Measurements from ENCODE around the gene ZGPAT. TPM values are rescaled to one million over a fixed set of nuclear protein-coding genes. Genes with fewer than 3 reads are reported as not detected.

The ZGPAT gene
- total RNA-seq, 4 donors from 2014 or later: 13.9 to 20.0 (median 16.6) TPM

- no peak for TF ChIP-seq CTCF (IDR thresholded peaks at IDR 0.05; ENCODE audit: low read depth)
These were observed 74.2 kb downstream of the ZGPAT start for GRCh38 chr20:63782051-63782471.

GRCh38 chr20:63782521-63782971, 74.7 kb downstream of the ZGPAT start:
- no peak for TF ChIP-seq CTCF (IDR thresholded peaks at IDR 0.05; ENCODE audit: low read depth)

GRCh38 chr20:63783970-63784369, 76.1 kb downstream of the ZGPAT start:
- TF ChIP-seq CTCF (IDR thresholded peaks at IDR 0.05; ENCODE audit: low read depth): no peak

GRCh38 chr20:63785691-63786131, 77.9 kb downstream of the ZGPAT start:
- no peak for TF ChIP-seq CTCF (IDR thresholded peaks at IDR 0.05; ENCODE audit: low read depth)

Small RNAs within 50 kb of the gene (small RNA-seq; reads per million reads assigned to genes)
- not detected for gene LIME1
- gene TNFRSF6B: not detected

Other genes starting within 250 kb of the ZGPAT start
- not detected for gene KCNQ2, start 235.4 kb upstream of the ZGPAT start, total RNA-seq
- gene EEF1A2, start 209.0 kb upstream of the ZGPAT start, total RNA-seq: not detected
- gene PPDPF, start 187.3 kb upstream of the ZGPAT start, total RNA-seq: 100 to 1,000 TPM in 1 of 4 donors, 10 to 100 TPM in 3; 46.9 to 135 (median 63.2) TPM
- gene PTK6, start 170.7 kb upstream of the ZGPAT start, total RNA-seq: under 1 TPM in 3 of 4 donors, not detected in 1; 0.38 to 0.68 (median 0.66) TPM
- gene SRMS, start 160.3 kb upstream of the ZGPAT start, total RNA-seq: not detected
- gene FNDC11, start 153.9 kb upstream of the ZGPAT start, total RNA-seq: under 1 TPM in 1 of 4 donors, not detected in 3; 0.75 TPM
- 10 to 100 TPM in 3 of 4 donors, 1 to 10 TPM in 1; 4.9 to 35.2 (median 10.5) TPM for gene HELZ2, start 133.8 kb upstream of the ZGPAT start, total RNA-seq
- gene GMEB2, start 80.9 kb upstream of the ZGPAT start, total RNA-seq: 10 to 100 TPM in 1 of 4 donors, 1 to 10 TPM in 3; 3.6 to 12.8 (median 5.1) TPM
- 1 to 10 TPM; 2.4 to 6.4 (median 4.7) TPM for gene STMN3, start 54.6 kb upstream of the ZGPAT start, total RNA-seq
- gene RTEL1, start 49.7 kb upstream of the ZGPAT start, total RNA-seq: 10 to 100 TPM; 11.6 to 32.8 (median 22.9) TPM
- 10 to 100 TPM in 2 of 4 donors, 1 to 10 TPM in 2; 1.1 to 41.6 (median 10.8) TPM for gene TNFRSF6B, start 11.4 kb upstream of the ZGPAT start, total RNA-seq
- 10 to 100 TPM; 21.9 to 39.4 (median 31.5) TPM for gene ARFRP1, start 63 bp upstream of the ZGPAT start, total RNA-seq
- gene LIME1, start 28.6 kb downstream of the ZGPAT start, total RNA-seq: 10 to 100 TPM in 1 of 4 donors, 1 to 10 TPM in 3; 1.6 to 16.6 (median 4.8) TPM
- 100 to 1,000 TPM in 1 of 4 donors, 10 to 100 TPM in 2, 1 to 10 TPM in 1; 8.6 to 126 (median 28.9) TPM for gene SLC2A4RG, start 31.7 kb downstream of the ZGPAT start, total RNA-seq
- gene ZBTB46, start 123.2 kb downstream of the ZGPAT start, total RNA-seq: 10 to 100 TPM in 1 of 4 donors, 1 to 10 TPM in 3; 5.7 to 45.2 (median 7.4) TPM
- gene ABHD16B, start 153.5 kb downstream of the ZGPAT start, total RNA-seq: not detected
- gene TPD52L2, start 157.2 kb downstream of the ZGPAT start, total RNA-seq: 100 to 1,000 TPM; 110 to 165 (median 152) TPM
- gene DNAJC5, start 187.1 kb downstream of the ZGPAT start, total RNA-seq: 10 to 100 TPM; 24.3 to 47.5 (median 35.1) TPM
- gene UCKL1, start 248.4 kb downstream of the ZGPAT start, total RNA-seq: 10 to 100 TPM; 24.4 to 47.7 (median 27.1) TPM